ENCODE results near the gene FUT3. TPM values are rescaled to one million over a fixed set of nuclear protein-coding genes. Genes with fewer than 3 reads are reported as not detected.

FUT3 gene
- total RNA-seq, 1 experiment from 2014 or later = not detected

- Histone ChIP-seq H2BK12ac (ENCODE audit: insufficient read length, low read depth, low read length) (no peak overlapping the region), H2BK120ac (ENCODE audit: low read depth, low read length, poor library complexity, severe bottlenecking) (no peak overlapping the region), H3K27ac (ENCODE audit: insufficient read length, low read depth, low read length) (no peak overlapping the region), H3K4me2 (ENCODE audit: insufficient read depth, insufficient read length, low read length) (no peak overlapping the region), H3K56ac (ENCODE audit: insufficient read length, low read depth, low read length) (no peak overlapping the region), H4K8ac (replicated peaks; ENCODE audit: insufficient read length, low read depth, low read length) (no peak overlapping the region), H3K79me1 (ENCODE audit: insufficient read depth, low read depth, low read length, poor library complexity, severe bottlenecking) (no peaks in the 10 kb centered on the region), H3K23ac (ENCODE audit: insufficient read length, low read depth, low read length) (no peak overlapping the region), H4K20me1 (ENCODE audit: control insufficient read depth, insufficient read depth, insufficient read length) (no peaks in the 10 kb centered on the region), H3K4me1 (ENCODE audit: insufficient read depth, low read length) (no peaks in the 10 kb centered on the region), H3K23me2 (ENCODE audit: insufficient read length, low read depth, low read length, poor library complexity, severe bottlenecking) (no peaks in the 10 kb centered on the region), H2BK20ac (ENCODE audit: low read depth, low read length, poor library complexity, severe bottlenecking) (no peak overlapping the region), H3K27me3 (ENCODE audit: insufficient read depth, low read length) (no peaks in the 10 kb centered on the region), H2AK5ac (ENCODE audit: insufficient read length, low read length) (no peak overlapping the region), H3T11ph (ENCODE audit: low read length) (no peak overlapping the region), H3K18ac (ENCODE audit: insufficient read length, low read depth, low read length) (no peak overlapping the region), H3K79me2 (ENCODE audit: insufficient read depth, low read length) (no peaks in the 10 kb centered on the region), H3K9me3 (ENCODE audit: control insufficient read depth, low read depth, low read length) (no peaks in the 10 kb centered on the region), H2AFZ (ENCODE audit: low read length) (no peak overlapping the region), H4K91ac (ENCODE audit: insufficient read length, low read depth, low read length) (no peak overlapping the region), H3K9ac (ENCODE audit: extremely low read depth, insufficient read length, low read length) (no peak overlapping the region), H4K5ac (ENCODE audit: insufficient read length, low read depth, low read length) (no peak overlapping the region), H3K4ac (ENCODE audit: low read depth, low read length) (no peak overlapping the region), H2BK5ac (ENCODE audit: insufficient read length, low read length) (no peak overlapping the region), H2BK15ac (ENCODE audit: low read depth, low read length) (no peak overlapping the region), H3K14ac (ENCODE audit: insufficient read depth, low read length) (no peak overlapping the region; the same call in 1 of the 2 replicates)
- no peaks in the 10 kb centered on the region for H3K9me3 Mint-ChIP-seq
- no peak for TF ChIP-seq CTCF (conservative IDR thresholded peaks at IDR 0.05)
- DNase-seq = no peak
- no peaks in the 10 kb centered on the region for H3K4me1 Mint-ChIP-seq
- H3K27ac Mint-ChIP-seq = peak overlapping the region in 1 of 3 experiments; percentile 15; a peak in 1 of 7 replicates
- H3K27me3 Mint-ChIP-seq (ENCODE audit: low read depth) = peaks cover 25% of the 10 kb centered on the region
- H3K4me3 Mint-ChIP-seq = no peak overlapping the region
- H3K36me3 Mint-ChIP-seq (ENCODE audit: insufficient read depth in 1 of 3, low read depth in 3 of 3) = no peaks in the 10 kb centered on the region
- no CpG with 5 or more reads among the region's 11 CpGs for WGBS (ENCODE audit: extremely low coverage, insufficient read length, low lambda C conversion rate)
These were observed 36.4 kb downstream of the FUT3 start for GRCh38 chr19:5814852-5815246.

Measured in H9 (cell line).